ENCODE results near the gene CHRM3. TPM values are rescaled to one million over a fixed set of nuclear protein-coding genes. Genes with fewer than 3 reads are reported as not detected.
A peak's percentile ranks its signal among the peaks of the same experiment; 100 is the strongest.

CHRM3 gene
- total RNA-seq, 2 donors from 2014 or later: 11.6 to 17.0 TPM

- H3K9ac ChIP-seq (ENCODE audit: low read depth in 2 of 2, low read length in 2 of 2): no peak overlapping the region
- H3K9me3 ChIP-seq: no peaks in the 10 kb centered on the region
- DNase-seq: peak; percentile 62
- intact Hi-C loops (cut with DNase I): no loop called here
- no peaks in the 10 kb centered on the region for H3K27me3 ChIP-seq
- H3K36me3 ChIP-seq: no peaks in the 10 kb centered on the region
- peak overlapping the region; percentile 68 for H3K27ac ChIP-seq
- H3K4me3 ChIP-seq: no peak overlapping the region
- TF ChIP-seq CTCF (IDR thresholded peaks at IDR 0.05): no peak
- H3K4me1 ChIP-seq: no peaks in the 10 kb centered on the region
Measured at GRCh38 chr1:239353536-239353935, 32.8 kb upstream of the CHRM3 start.

GRCh38 chr1:239354231-239354630 is 32.1 kb upstream of the CHRM3 start:
- H3K27me3 ChIP-seq: no peaks in the 10 kb centered on the region
- DNase-seq: no peak
- H3K27ac ChIP-seq: no peak overlapping the region
- H3K9me3 ChIP-seq: no peaks in the 10 kb centered on the region
- intact Hi-C loops (cut with DNase I): no loop called here
- H3K4me3 ChIP-seq: no peak overlapping the region
- TF ChIP-seq CTCF (IDR thresholded peaks at IDR 0.05): no peak
- no peaks in the 10 kb centered on the region for H3K36me3 ChIP-seq
- H3K4me1 ChIP-seq: no peaks in the 10 kb centered on the region
- H3K9ac ChIP-seq (ENCODE audit: low read depth in 2 of 2, low read length in 2 of 2): no peak overlapping the region

- Histone ChIP-seq H3K36me3 (no peaks in the 10 kb centered on the region), H3K4me1 (no peaks in the 10 kb centered on the region), H3K27me3 (no peaks in the 10 kb centered on the region), H3K27ac (no peak overlapping the region), H3K9ac (ENCODE audit: low read depth in 2 of 2, low read length in 2 of 2) (no peak overlapping the region), H3K9me3 (no peaks in the 10 kb centered on the region), H3K4me3 (no peak overlapping the region)
- intact Hi-C loops (cut with DNase I): no loop called here
- DNase-seq: no peak
- TF ChIP-seq CTCF (IDR thresholded peaks at IDR 0.05): no peak
Measured at GRCh38 chr1:239357867-239358266, 28.5 kb upstream of the CHRM3 start.

GRCh38 chr1:239361403-239361802 is 25.0 kb upstream of the CHRM3 start:
- Histone ChIP-seq H3K27ac (no peak overlapping the region), H3K4me3 (no peak overlapping the region), H3K36me3 (no peaks in the 10 kb centered on the region), H3K27me3 (no peaks in the 10 kb centered on the region), H3K9me3 (no peaks in the 10 kb centered on the region), H3K4me1 (no peaks in the 10 kb centered on the region), H3K9ac (ENCODE audit: low read depth in 2 of 2, low read length in 2 of 2) (no peak overlapping the region)
- no peak for TF ChIP-seq CTCF (IDR thresholded peaks at IDR 0.05)
- intact Hi-C loops (cut with DNase I): no loop called here
- DNase-seq: no peak

GRCh38 chr1:239363930-239364329 is 22.4 kb upstream of the CHRM3 start:
- TF ChIP-seq CTCF (IDR thresholded peaks at IDR 0.05): no peak
- no peak overlapping the region for H3K9ac ChIP-seq (ENCODE audit: low read depth in 2 of 2, low read length in 2 of 2)
- intact Hi-C loops (cut with DNase I): no loop called here
- H3K4me1 ChIP-seq: no peaks in the 10 kb centered on the region
- H3K9me3 ChIP-seq: no peaks in the 10 kb centered on the region
- H3K4me3 ChIP-seq: no peak overlapping the region
- H3K27ac ChIP-seq: no peak overlapping the region
- H3K36me3 ChIP-seq: no peaks in the 10 kb centered on the region
- no peak for DNase-seq
- H3K27me3 ChIP-seq: no peaks in the 10 kb centered on the region

All from colonic mucosa (tissue), 4 donors.